GM12872 (cell line): ENCODE measurements around the gene CHRNA10.

ENCODE experiments used
- CTCF ChIP-seq: IDR thresholded peaks from 3 replicates; pipeline ENCODE4 v1.5.1; 2011; ENCODE audit warnings: low read depth, mild to moderate bottlenecking, low read length, moderate library complexity; ENCODE audit not compliant: insufficient read depth

CHRNA10 gene

GRCh38 chr11:3671334-3672254, at the start of gene CHRNA10:
Gene CHRNA10 (minus strand): TSS chr11:3671384. CDS start chr11:3671312, 72 bp downstream.
- TF ChIP-seq CTCF = no peak

- no peak for TF ChIP-seq CTCF
Observed at GRCh38 chr11:3712274-3712673, 41.1 kb upstream of the CHRNA10 start.

GRCh38 chr11:3710485-3711259, 39.5 kb upstream of the CHRNA10 start:
- TF ChIP-seq CTCF = no peak

- TF ChIP-seq CTCF = no peak
Observed at GRCh38 chr11:3709977-3710376, 38.8 kb upstream of the CHRNA10 start.

- TF ChIP-seq CTCF = no peak
Observed at GRCh38 chr11:3707176-3707575, 36.0 kb upstream of the CHRNA10 start.

- no peak for TF ChIP-seq CTCF
Observed at GRCh38 chr11:3703383-3703782, 32.2 kb upstream of the CHRNA10 start.

- no peak for TF ChIP-seq CTCF
Observed at GRCh38 chr11:3700910-3701309, 29.7 kb upstream of the CHRNA10 start.
